Immature natural killer cell (primary cell): ENCODE measurements around the gene WDR59. TPM values are rescaled to one million over a fixed set of nuclear protein-coding genes. Genes with fewer than 3 reads are reported as not detected.
"Not testable (repeated sequence)": the region's sequence is repeated elsewhere in the genome, so short reads cannot be mapped to it uniquely, and the experiment has no call there.

Experiments
- DNase-seq, 3 donors: peaks; one replicate each; pipeline ENCODE4 v3.0.0; 2022; ENCODE audit warnings: mixed read lengths in 1 of 3
- H3K27ac Mint-ChIP-seq, 6 donors: one replicate each; pipeline ENCODE4 v1.8.0; 2020; ENCODE audit warnings: mixed read lengths in 6 of 6, mild to moderate bottlenecking in 5 of 6, inconsistent platforms in 4 of 6, moderate library complexity in 3 of 6
- H3K27me3 Mint-ChIP-seq, 3 donors: one replicate each; pipeline ENCODE4 v1.8.0; 2020 to 2021; ENCODE audit warnings: low read depth in 3 of 3, mild to moderate bottlenecking in 3 of 3, mixed read lengths in 3 of 3, moderate library complexity in 3 of 3, inconsistent platforms in 1 of 3
- H3K36me3 Mint-ChIP-seq, 3 donors: one replicate each; pipeline ENCODE4 v1.8.0; 2020; ENCODE audit warnings: mixed read lengths in 3 of 3, inconsistent platforms in 2 of 3, mild to moderate bottlenecking in 2 of 3
- H3K4me1 Mint-ChIP-seq, 2 donors: one replicate each; pipeline ENCODE4 v1.8.0; 2020; ENCODE audit warnings: inconsistent platforms in 2 of 2, mild to moderate bottlenecking in 2 of 2, mixed read lengths in 2 of 2, moderate library complexity in 1 of 2
- H3K4me3 Mint-ChIP-seq, 5 donors: one replicate each; pipeline ENCODE4 v1.8.0; 2020; ENCODE audit warnings: mild to moderate bottlenecking in 5 of 5, mixed read lengths in 5 of 5, inconsistent platforms in 3 of 5, moderate library complexity in 3 of 5
- H3K9me3 Mint-ChIP-seq, 6 donors: one replicate each; pipeline ENCODE4 v1.8.0; 2020; ENCODE audit warnings: mild to moderate bottlenecking in 6 of 6, mixed read lengths in 6 of 6, inconsistent platforms in 4 of 6, moderate library complexity in 3 of 6
- polyA plus RNA-seq, 3 donors: library from polyadenylated mRNA; unstranded; fragments of 300-500 nt; fragmentation: Illumina TruSeq; gene quantifications; one replicate each; pipeline ENCODE4 v1.2.3, GENCODE V29; 2021

WDR59 gene
- polyA plus RNA-seq, 3 donors from 2014 or later = 3.1 to 10.2 (median 6.5) TPM

GRCh38 chr16:75004460-75004859, 19.5 kb upstream of the WDR59 start:
- H3K4me1 Mint-ChIP-seq = peaks cover 11 to 14% of the 10 kb centered on the region in 2 donors
- H3K4me3 Mint-ChIP-seq = no peak overlapping the region
- no peak overlapping the region for H3K27ac Mint-ChIP-seq
- no peak for DNase-seq
- no peaks in the 10 kb centered on the region for H3K9me3 Mint-ChIP-seq
- H3K36me3 Mint-ChIP-seq = no peaks in the 10 kb centered on the region
- H3K27me3 Mint-ChIP-seq = peaks cover 5 to 12% (median 9%) of the 10 kb centered on the region in 3 donors

DNA sequence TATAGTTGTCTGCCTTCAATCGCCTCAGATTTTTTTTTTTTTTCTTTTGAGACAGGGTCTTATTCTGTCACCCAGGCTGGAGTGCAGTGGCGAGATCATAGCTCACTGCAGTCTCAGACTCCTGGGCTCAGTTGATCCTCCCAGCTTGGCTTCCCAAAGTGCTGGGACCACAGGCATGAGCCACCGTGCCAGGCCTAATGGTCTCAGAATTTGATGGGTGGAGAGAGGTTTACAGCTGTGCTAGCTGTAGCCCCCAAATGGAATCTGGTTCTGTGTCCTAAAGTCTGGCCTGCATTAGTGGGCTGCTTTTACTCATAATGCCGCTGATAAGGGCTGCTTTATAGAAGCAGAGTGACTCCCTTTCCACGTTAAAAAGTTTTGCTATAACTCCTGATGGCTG, 19.0 kb upstream of the WDR59 start:
- DNase-seq = no peak

DNA sequence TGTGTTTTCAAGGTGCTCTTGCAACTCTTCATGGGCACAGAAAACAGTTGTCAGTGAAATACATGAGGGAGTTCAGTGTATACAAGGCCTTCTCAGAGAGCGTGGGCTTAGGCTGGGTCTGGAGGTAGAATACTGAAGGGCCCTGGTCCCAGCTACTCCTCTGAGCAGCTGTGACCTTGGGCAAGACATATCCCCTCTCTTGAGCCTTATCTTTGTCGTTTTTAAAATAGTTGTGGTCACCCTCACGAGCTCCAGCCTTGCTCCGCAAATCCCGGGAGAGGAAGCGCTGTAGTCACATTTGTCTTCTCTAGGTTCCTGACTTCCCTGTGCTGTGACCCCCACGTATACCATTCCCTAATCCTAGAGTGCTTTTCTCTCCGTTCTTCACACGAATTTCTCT, 17.6 kb upstream of the WDR59 start:
- peaks cover 17 to 21% of the 10 kb centered on the region in 2 donors for H3K4me1 Mint-ChIP-seq
- H3K27me3 Mint-ChIP-seq = peaks cover 9 to 18% (median 15%) of the 10 kb centered on the region in 3 donors
- H3K4me3 Mint-ChIP-seq = no peak overlapping the region
- H3K9me3 Mint-ChIP-seq = no peaks in the 10 kb centered on the region
- no peak for DNase-seq
- H3K27ac Mint-ChIP-seq = no peak overlapping the region
- no peaks in the 10 kb centered on the region for H3K36me3 Mint-ChIP-seq

More for the DNA sequence above, 19.0 kb upstream of the WDR59 start:
- Mint-ChIP-seq H3K27me3 (peaks cover 5 to 12% (median 9%) of the 10 kb centered on the region in 3 donors), H3K9me3 (no peaks in the 10 kb centered on the region), H3K4me1 (peaks cover 11 to 14% of the 10 kb centered on the region in 2 donors), H3K36me3 (no peaks in the 10 kb centered on the region), H3K27ac (no peak overlapping the region), H3K4me3 (no peak overlapping the region)

- peak in 2 of 3 donors; percentile 2 to 13 for DNase-seq
- Mint-ChIP-seq H3K9me3 (no peaks in the 10 kb centered on the region), H3K4me1 (peaks cover 17 to 21% of the 10 kb centered on the region in 2 donors), H3K36me3 (no peaks in the 10 kb centered on the region), H3K27ac (peak overlapping the region in 3 of 6 donors; percentile 23 to 39 (median 31)), H3K27me3 (peaks cover 9 to 22% (median 15%) of the 10 kb centered on the region in 3 donors), H3K4me3 (peak overlapping the region; percentile 77 to 89 (median 83))
Measured at GRCh38 chr16:75000481-75001081, 15.7 kb upstream of the WDR59 start.

GRCh38 chr16:74999609-75000480, 14.9 kb upstream of the WDR59 start:
- H3K27ac Mint-ChIP-seq = peak overlapping the region in 4 of 6 donors; percentile 23 to 43 (median 35)
- peak overlapping the region; percentile 77 to 89 (median 83) for H3K4me3 Mint-ChIP-seq
- no peaks in the 10 kb centered on the region for H3K9me3 Mint-ChIP-seq
- H3K27me3 Mint-ChIP-seq = peaks cover 9 to 22% (median 15%) of the 10 kb centered on the region in 3 donors
- peak; percentile 20 to 36 (median 26) for DNase-seq
- H3K4me1 Mint-ChIP-seq = peaks cover 17 to 21% of the 10 kb centered on the region in 2 donors
- no peaks in the 10 kb centered on the region for H3K36me3 Mint-ChIP-seq

GRCh38 chr16:74999219-74999608, 14.3 kb upstream of the WDR59 start:
- H3K27me3 Mint-ChIP-seq = peaks cover 9 to 22% (median 15%) of the 10 kb centered on the region in 3 donors
- peaks cover 17 to 21% of the 10 kb centered on the region in 2 donors for H3K4me1 Mint-ChIP-seq
- no peaks in the 10 kb centered on the region for H3K9me3 Mint-ChIP-seq
- no peak overlapping the region for H3K27ac Mint-ChIP-seq
- H3K4me3 Mint-ChIP-seq = peak overlapping the region; percentile 56 to 83 (median 77)
- DNase-seq = peak in 1 of 3 donors; percentile 43
- H3K36me3 Mint-ChIP-seq = no peaks in the 10 kb centered on the region

GRCh38 chr16:74998481-74999218, 13.7 kb upstream of the WDR59 start, which contains the start of gene ZNRF1:
Gene ZNRF1, plus strand, starts transcription at chr16:74999024. Its CDS starts 648 bp downstream, at chr16:74999672.
- peak within 1 kb of the TSS; percentile 86 to 91 (median 89) for H3K4me3 Mint-ChIP-seq
- H3K9me3 Mint-ChIP-seq = no peaks in the 10 kb centered on the region
- DNase-seq = peak; percentile 75 to 77 (median 77)
- H3K36me3 Mint-ChIP-seq = no peaks in the 10 kb centered on the region
- H3K27me3 Mint-ChIP-seq = peaks cover 9 to 22% (median 12%) of the 10 kb centered on the region in 3 donors
- peak within 1 kb of the TSS; percentile 23 to 90 (median 82) for H3K27ac Mint-ChIP-seq
- H3K4me1 Mint-ChIP-seq = peaks cover 17 to 21% of the 10 kb centered on the region in 2 donors

DNA sequence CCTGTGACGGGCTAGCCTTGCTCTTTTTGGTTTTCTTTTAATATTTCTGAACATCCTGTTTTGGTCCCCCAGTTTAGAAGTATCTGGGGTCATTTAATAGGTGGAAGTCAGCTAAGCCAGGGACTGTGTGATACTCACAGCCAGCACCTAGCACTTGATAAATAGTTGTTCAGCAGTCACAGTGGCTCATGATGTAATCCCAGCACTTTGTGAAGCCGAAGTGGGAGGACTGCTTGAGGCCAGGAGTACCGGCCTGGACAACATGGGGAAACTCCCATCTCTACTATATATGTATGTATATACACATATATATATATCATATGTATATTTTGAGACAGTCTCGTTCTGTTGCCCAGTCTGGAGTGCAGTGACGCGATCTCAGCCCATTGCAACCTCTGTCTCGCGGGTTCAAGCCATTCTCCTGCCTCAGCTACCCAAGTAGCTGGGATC, 12.1 kb upstream of the WDR59 start:
- peak overlapping the region in 1 of 6 donors; percentile 57 for H3K27ac Mint-ChIP-seq
- no peak for DNase-seq
- no peak overlapping the region for H3K4me3 Mint-ChIP-seq
- H3K36me3 Mint-ChIP-seq = no peaks in the 10 kb centered on the region
- peaks cover 17 to 21% of the 10 kb centered on the region in 2 donors for H3K4me1 Mint-ChIP-seq
- no peaks in the 10 kb centered on the region for H3K9me3 Mint-ChIP-seq
- peaks cover 9 to 22% (median 12%) of the 10 kb centered on the region in 3 donors for H3K27me3 Mint-ChIP-seq

DNA sequence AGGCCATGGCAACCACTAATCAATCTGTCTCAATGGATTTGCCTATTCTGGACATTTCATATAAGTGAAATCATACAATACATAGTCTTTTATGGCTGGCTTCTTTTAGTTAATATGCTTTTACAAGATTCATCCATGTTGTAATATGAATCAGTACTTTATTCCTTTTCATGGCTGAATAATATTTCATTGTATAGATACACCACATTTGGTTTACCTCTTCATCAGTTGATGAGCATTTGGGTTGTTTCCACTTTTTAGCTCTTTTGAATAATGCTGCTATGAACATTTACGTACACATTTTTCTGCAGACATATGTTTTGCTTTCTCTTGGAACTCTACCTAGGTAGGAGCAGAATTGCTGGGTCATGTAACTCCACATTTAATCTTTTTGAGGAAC, 11.1 kb upstream of the WDR59 start:
- Mint-ChIP-seq H3K27me3 (peaks cover 10 to 19% (median 12%) of the 10 kb centered on the region in 3 donors), H3K27ac (no peak overlapping the region), H3K36me3 (no peaks in the 10 kb centered on the region), H3K4me3 (no peak overlapping the region), H3K9me3 (no peaks in the 10 kb centered on the region), H3K4me1 (peaks cover 17 to 19% of the 10 kb centered on the region in 2 donors)
- no peak for DNase-seq

DNA sequence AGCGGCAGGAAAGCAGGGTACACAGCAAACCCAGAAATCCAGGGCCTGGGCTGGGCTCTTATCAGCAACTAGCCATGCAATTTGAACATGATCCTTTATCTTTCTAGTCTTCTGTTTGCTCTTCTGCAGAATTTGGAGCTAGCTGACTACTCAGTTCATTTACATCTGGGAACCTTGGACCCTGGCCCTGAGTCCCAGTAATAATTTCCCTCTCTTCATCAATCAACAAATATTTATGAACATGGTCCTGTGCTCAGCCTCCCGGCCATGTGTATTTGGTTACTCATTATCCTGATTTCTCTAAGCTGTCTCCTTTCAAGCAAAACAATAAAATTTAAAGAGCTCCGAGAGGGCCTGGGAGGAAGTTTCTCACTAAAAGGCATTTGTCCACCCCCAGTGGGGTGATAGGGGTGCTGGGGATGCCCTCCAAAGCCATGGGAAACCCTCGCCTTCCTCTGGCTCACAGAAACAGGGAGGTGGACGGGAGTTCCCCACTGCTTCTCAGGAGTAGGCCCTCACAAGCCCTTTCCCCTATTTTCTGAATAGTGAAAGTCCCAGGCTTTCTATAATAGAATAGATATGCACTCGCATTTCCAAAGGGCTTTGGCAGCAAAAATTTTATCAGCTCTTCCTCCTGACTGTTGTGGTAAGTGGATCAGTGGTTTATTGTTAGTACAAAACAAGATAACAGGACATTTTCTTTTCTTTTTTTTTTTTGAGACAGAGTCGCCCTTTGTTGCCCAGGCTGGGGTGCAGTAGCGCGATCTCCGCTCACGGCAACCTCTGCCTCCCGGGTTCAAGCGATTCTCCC, 6.9 kb upstream of the WDR59 start:
- no peaks in the 10 kb centered on the region for H3K36me3 Mint-ChIP-seq
- no peak overlapping the region for H3K27ac Mint-ChIP-seq
- H3K4me3 Mint-ChIP-seq = no peak overlapping the region
- no peaks in the 10 kb centered on the region for H3K9me3 Mint-ChIP-seq
- no peak for DNase-seq
- peaks cover 0 to 6% (median 4%) of the 10 kb centered on the region in 3 donors for H3K27me3 Mint-ChIP-seq
- no peaks in the 10 kb centered on the region for H3K4me1 Mint-ChIP-seq

- Mint-ChIP-seq H3K4me3 (no peak overlapping the region), H3K9me3 (no peaks in the 10 kb centered on the region), H3K27ac (no peak overlapping the region), H3K27me3 (peaks cover 0 to 4% (median 2%) of the 10 kb centered on the region in 3 donors), H3K4me1 (no peaks in the 10 kb centered on the region), H3K36me3 (no peaks in the 10 kb centered on the region)
- no peak for DNase-seq
Measured at GRCh38 chr16:74991268-74991592, 6.3 kb upstream of the WDR59 start.

- Mint-ChIP-seq H3K4me1 (no peaks in the 10 kb centered on the region), H3K4me3 (no peak overlapping the region), H3K36me3 (no peaks in the 10 kb centered on the region), H3K9me3 (no peaks in the 10 kb centered on the region), H3K27ac (no peak overlapping the region), H3K27me3 (peaks cover 0 to 4% (median 2%) of the 10 kb centered on the region in 3 donors)
- no peak for DNase-seq
Measured at GRCh38 chr16:74990832-74991231, 5.9 kb upstream of the WDR59 start.

GRCh38 chr16:74989864-74990263, 4.9 kb upstream of the WDR59 start:
- H3K36me3 Mint-ChIP-seq, H3K4me3 Mint-ChIP-seq, DNase-seq, H3K27me3 Mint-ChIP-seq, H3K4me1 Mint-ChIP-seq, H3K27ac Mint-ChIP-seq, H3K9me3 Mint-ChIP-seq: not testable (repeated sequence)
